Measurements from ENCODE around the gene PIP4K2A. TPM values are rescaled to one million over a fixed set of nuclear protein-coding genes. Genes with fewer than 3 reads are reported as not detected.

The PIP4K2A gene
- total RNA-seq, 2 experiments from 2014 or later: 126 to 137 TPM

- no peaks in the 10 kb centered on the region for H3K9me3 Mint-ChIP-seq
- peak overlapping the region; percentile 32 for H3K27ac Mint-ChIP-seq
- peaks cover 68% of the 10 kb centered on the region for H3K4me1 Mint-ChIP-seq
- no peak for DNase-seq
- ChIA-PET CTCF (interaction anchor here (1.7 kb wide), 1 partner anchor 11 kb away, joined by 6 read pairs; no protein-coding TSS in a partner anchor), POLR2A (interaction anchor here (0.9 to 1.2 kb wide), 2 partner anchors 23 to 50 kb away, joined by 4 read pairs; no protein-coding TSS in a partner anchor)
- no peaks in the 10 kb centered on the region for H3K27me3 Mint-ChIP-seq
- H3K4me3 Mint-ChIP-seq: no peak overlapping the region
- peaks cover 45% of the 10 kb centered on the region for H3K36me3 Mint-ChIP-seq (ENCODE audit: low read depth)
These were observed 70.6 kb downstream of the PIP4K2A start for GRCh38 chr10:22643775-22644174.

- Mint-ChIP-seq H3K36me3 (ENCODE audit: low read depth) (peaks cover 48% of the 10 kb centered on the region), H3K4me3 (no peak overlapping the region), H3K27me3 (no peaks in the 10 kb centered on the region), H3K4me1 (peaks cover 65% of the 10 kb centered on the region), H3K9me3 (no peaks in the 10 kb centered on the region), H3K27ac (peak overlapping the region; percentile 6)
- CTCF ChIA-PET: no interaction called here
- DNase-seq: no peak
- POLR2A ChIA-PET: interaction anchor here (0.7 to 2.5 kb wide), 3 partner anchors 11 to 58 kb away, joined by 3 to 6 read pairs (median 4); no protein-coding TSS in a partner anchor
These were observed 71.3 kb downstream of the PIP4K2A start for GRCh38 chr10:22643116-22643515.

DNA sequence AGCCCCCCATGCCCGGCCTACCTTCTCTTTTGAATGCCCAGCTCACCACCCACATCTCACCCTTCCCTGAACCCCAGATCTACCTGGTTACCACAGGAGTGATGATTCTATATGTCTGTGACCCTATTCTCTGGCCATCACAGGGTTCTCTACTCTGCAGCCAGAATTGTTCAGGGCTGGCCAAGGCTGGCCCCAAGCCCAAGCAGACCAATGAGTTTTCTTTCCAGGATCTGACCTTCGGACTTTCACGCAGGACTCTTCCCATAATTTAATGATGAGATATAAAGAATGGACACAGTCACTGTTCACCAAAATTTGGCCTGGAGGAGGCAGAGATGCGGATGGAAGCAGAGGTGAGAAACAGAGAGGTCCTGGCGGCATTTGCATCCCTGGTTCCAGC is 72.6 kb downstream of the PIP4K2A start:
- H3K27me3 Mint-ChIP-seq: no peaks in the 10 kb centered on the region
- H3K9me3 Mint-ChIP-seq: no peaks in the 10 kb centered on the region
- ChIA-PET POLR2A (interaction anchor here (1.2 to 2.5 kb wide), 3 partner anchors 8 to 13 kb away, joined by 3 to 6 read pairs (median 5); no protein-coding TSS in a partner anchor), CTCF (no interaction called here)
- DNase-seq: no peak
- no peak overlapping the region for H3K4me3 Mint-ChIP-seq
- H3K27ac Mint-ChIP-seq: no peak overlapping the region
- H3K36me3 Mint-ChIP-seq (ENCODE audit: low read depth): peaks cover 48% of the 10 kb centered on the region
- H3K4me1 Mint-ChIP-seq: peaks cover 61% of the 10 kb centered on the region

DNA sequence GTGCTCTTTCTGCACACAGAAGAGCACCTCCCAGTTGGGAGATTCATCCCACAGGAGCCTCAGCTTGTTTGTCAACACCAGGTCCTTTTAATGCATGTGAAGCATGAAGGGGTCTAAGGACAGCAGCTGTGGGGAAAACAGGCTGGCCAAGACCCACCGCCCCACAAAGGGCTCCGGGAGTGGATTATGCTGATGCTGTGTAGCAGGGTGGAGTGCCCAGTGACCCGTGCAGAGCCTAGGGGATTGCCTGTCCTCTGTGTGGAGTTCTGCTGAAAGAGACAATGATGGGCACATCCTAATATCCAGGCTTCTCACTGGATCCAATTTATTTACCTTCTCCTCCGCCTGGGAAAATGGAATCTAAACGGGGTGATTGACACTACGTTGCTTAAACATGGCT is 74.0 kb downstream of the PIP4K2A start:
- Mint-ChIP-seq H3K4me3 (no peak overlapping the region), H3K9me3 (no peaks in the 10 kb centered on the region), H3K4me1 (peaks cover 60% of the 10 kb centered on the region), H3K27me3 (no peaks in the 10 kb centered on the region), H3K36me3 (ENCODE audit: low read depth) (peaks cover 50% of the 10 kb centered on the region), H3K27ac (no peak overlapping the region)
- POLR2A ChIA-PET: no interaction called here
- no peak for DNase-seq
- CTCF ChIA-PET: interaction anchor here (0.7 kb wide), 1 partner anchor 693 kb away, joined by 6 read pairs; no protein-coding TSS in a partner anchor

DNA sequence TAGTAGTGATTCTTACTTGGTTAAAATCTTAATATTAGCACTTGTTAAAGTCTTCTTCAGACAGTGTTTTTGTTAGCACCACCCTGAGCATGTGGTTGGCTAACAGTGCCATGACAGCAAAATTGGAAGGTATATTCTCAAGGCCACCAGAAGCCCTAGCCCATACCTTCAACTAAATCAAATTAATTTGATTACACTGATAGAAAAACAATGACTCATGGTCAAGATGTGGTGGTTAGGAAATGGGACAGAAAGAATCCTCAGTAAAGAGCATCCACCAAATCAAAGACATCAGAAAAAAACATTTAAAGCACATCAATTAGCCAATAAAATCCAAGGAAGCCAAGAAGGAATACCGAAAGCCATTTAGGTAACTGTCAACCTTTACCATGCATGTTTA is 75.5 kb downstream of the PIP4K2A start:
- Mint-ChIP-seq H3K27me3 (no peaks in the 10 kb centered on the region), H3K27ac (no peak overlapping the region), H3K4me1 (peaks cover 65% of the 10 kb centered on the region), H3K4me3 (no peak overlapping the region), H3K9me3 (no peaks in the 10 kb centered on the region), H3K36me3 (ENCODE audit: low read depth) (peaks cover 43% of the 10 kb centered on the region)
- DNase-seq: no peak
- ChIA-PET CTCF (no interaction called here), POLR2A (no interaction called here)

DNA sequence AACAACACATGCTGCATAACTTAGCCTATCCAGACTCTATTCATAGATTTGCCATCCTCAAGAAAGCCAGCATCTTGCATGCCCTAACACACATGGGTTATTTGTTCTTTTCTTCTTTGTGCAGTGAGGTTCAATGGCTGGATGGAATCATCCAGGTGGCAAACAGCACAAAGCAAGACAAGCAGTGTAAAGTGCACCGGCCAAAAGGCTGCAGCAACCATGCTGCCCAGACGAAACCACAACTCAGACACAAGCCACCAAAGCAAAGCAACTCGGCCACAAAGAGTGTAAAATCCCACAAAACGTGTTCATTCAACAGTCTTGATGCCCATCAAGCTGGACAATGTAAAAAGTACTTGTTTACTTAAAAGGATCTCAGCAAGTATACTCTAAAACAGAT is 76.9 kb downstream of the PIP4K2A start:
- DNase-seq: no peak
- H3K4me3 Mint-ChIP-seq: no peak overlapping the region
- peaks cover 65% of the 10 kb centered on the region for H3K4me1 Mint-ChIP-seq

GRCh38 chr10:22635650-22636049 is 78.7 kb downstream of the PIP4K2A start:
- peak overlapping the region; percentile 69 for H3K27ac Mint-ChIP-seq
- H3K27me3 Mint-ChIP-seq: no peaks in the 10 kb centered on the region
- H3K4me3 Mint-ChIP-seq: no peak overlapping the region
- peaks cover 27% of the 10 kb centered on the region for H3K36me3 Mint-ChIP-seq (ENCODE audit: low read depth)
- no peaks in the 10 kb centered on the region for H3K9me3 Mint-ChIP-seq
- ChIA-PET POLR2A (interaction anchor here (1.0 to 1.6 kb wide), 4 partner anchors 9 to 21 kb away, joined by 3 to 10 read pairs (median 3); no protein-coding TSS in a partner anchor), CTCF (no interaction called here)
- peaks cover 75% of the 10 kb centered on the region for H3K4me1 Mint-ChIP-seq
- DNase-seq: no peak

More for the DNA sequence above, 76.9 kb downstream of the PIP4K2A start:
- ChIA-PET CTCF (no interaction called here), POLR2A (interaction anchor here (0.9 kb wide), 1 partner anchor 8 kb away, joined by 3 read pairs; no protein-coding TSS in a partner anchor)
- Mint-ChIP-seq H3K27ac (no peak overlapping the region), H3K9me3 (no peaks in the 10 kb centered on the region), H3K27me3 (no peaks in the 10 kb centered on the region), H3K36me3 (ENCODE audit: low read depth) (peaks cover 36% of the 10 kb centered on the region)

GRCh38 chr10:22634606-22635459 is 79.5 kb downstream of the PIP4K2A start:
- Mint-ChIP-seq H3K9me3 (no peaks in the 10 kb centered on the region), H3K4me3 (no peak overlapping the region), H3K36me3 (ENCODE audit: low read depth) (peaks cover 24% of the 10 kb centered on the region), H3K27me3 (no peaks in the 10 kb centered on the region), H3K27ac (peak overlapping the region; percentile 69), H3K4me1 (peaks cover 82% of the 10 kb centered on the region)
- POLR2A ChIA-PET: interaction anchor here (1.4 to 1.6 kb wide), 2 partner anchors 8 to 12 kb away, joined by 3 to 10 read pairs; no protein-coding TSS in a partner anchor
- CTCF ChIA-PET: interaction anchor here (0.6 kb wide), 1 partner anchor 88 kb away, joined by 4 read pairs; no protein-coding TSS in a partner anchor
- no peak for DNase-seq

GRCh38 chr10:22634093-22634492 is 80.3 kb downstream of the PIP4K2A start:
- Mint-ChIP-seq H3K27ac (peak overlapping the region; percentile 69), H3K4me3 (no peak overlapping the region), H3K36me3 (ENCODE audit: low read depth) (peaks cover 24% of the 10 kb centered on the region), H3K27me3 (no peaks in the 10 kb centered on the region), H3K4me1 (peaks cover 84% of the 10 kb centered on the region), H3K9me3 (no peaks in the 10 kb centered on the region)
- ChIA-PET POLR2A (interaction anchor here (0.7 to 13.0 kb wide), 2 partner anchors 18 to 32 kb away, joined by 3 to 198 read pairs; no protein-coding TSS in a partner anchor), CTCF (no interaction called here)
- DNase-seq: no peak

DNA sequence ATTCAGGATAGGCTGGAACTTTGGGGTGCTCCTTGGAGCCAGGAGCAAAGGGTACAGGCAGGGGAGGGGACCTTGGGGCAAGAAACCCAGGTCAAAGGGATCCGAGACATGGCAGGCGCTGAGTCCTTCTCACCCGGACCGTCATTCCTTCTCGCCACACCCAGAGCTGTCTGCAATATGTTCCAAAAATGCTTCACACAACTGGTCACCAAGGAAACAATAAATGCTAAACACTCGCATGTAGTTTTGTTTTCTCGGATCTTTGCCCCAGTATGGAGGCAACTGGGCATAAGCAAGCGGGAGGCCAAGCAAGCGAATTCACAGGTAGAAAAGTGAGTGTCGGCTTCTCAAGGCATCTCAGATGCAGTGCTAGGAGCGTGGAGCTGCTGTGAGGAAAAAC is 80.8 kb downstream of the PIP4K2A start:
- ChIA-PET POLR2A (interaction anchor here (0.7 to 13.0 kb wide), 4 partner anchors 10 to 33 kb away, joined by 3 to 198 read pairs (median 52); no protein-coding TSS in a partner anchor), CTCF (no interaction called here)
- Mint-ChIP-seq H3K27me3 (no peaks in the 10 kb centered on the region), H3K4me1 (peaks cover 86% of the 10 kb centered on the region), H3K9me3 (no peaks in the 10 kb centered on the region), H3K4me3 (no peak overlapping the region), H3K36me3 (ENCODE audit: low read depth) (peaks cover 24% of the 10 kb centered on the region), H3K27ac (peak overlapping the region; percentile 69)
- no peak for DNase-seq

DNA sequence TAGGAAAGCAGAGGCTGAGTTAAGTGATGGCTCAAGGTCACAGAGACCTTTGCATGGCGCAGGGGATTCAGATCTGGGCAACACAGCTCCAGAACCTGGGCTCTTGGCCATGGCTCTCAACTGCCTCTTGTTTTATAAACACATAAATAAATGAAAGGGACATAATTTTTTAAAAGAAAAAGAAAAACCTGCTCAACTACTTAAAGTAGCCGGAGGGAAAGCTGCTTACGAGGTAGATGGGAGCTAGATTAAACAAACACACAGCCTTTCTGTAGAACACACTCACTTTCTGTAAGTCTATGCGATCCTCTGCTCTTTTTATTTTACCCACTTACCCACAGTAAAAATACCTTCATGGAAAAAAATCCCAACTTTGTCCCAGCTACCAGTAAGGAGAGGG is 81.3 kb downstream of the PIP4K2A start:
- DNase-seq: no peak
- peaks cover 21% of the 10 kb centered on the region for H3K36me3 Mint-ChIP-seq (ENCODE audit: low read depth)
- CTCF ChIA-PET: no interaction called here
- H3K27ac Mint-ChIP-seq: peak overlapping the region; percentile 27
- no peak overlapping the region for H3K4me3 Mint-ChIP-seq
- H3K27me3 Mint-ChIP-seq: no peaks in the 10 kb centered on the region
- H3K4me1 Mint-ChIP-seq: peaks cover 87% of the 10 kb centered on the region
- no peaks in the 10 kb centered on the region for H3K9me3 Mint-ChIP-seq
- POLR2A ChIA-PET: interaction anchor here (2.0 to 13.0 kb wide), 3 partner anchors 10 to 17 kb away, joined by 8 to 198 read pairs (median 95); no protein-coding TSS in a partner anchor

- Mint-ChIP-seq H3K4me1 (peaks cover 90% of the 10 kb centered on the region), H3K9me3 (no peaks in the 10 kb centered on the region), H3K36me3 (ENCODE audit: low read depth) (peaks cover 13% of the 10 kb centered on the region), H3K4me3 (peak overlapping the region; percentile 41), H3K27me3 (no peaks in the 10 kb centered on the region), H3K27ac (peak overlapping the region; percentile 97)
- POLR2A ChIA-PET: interaction anchor here (0.8 to 13.0 kb wide), 15 partner anchors 8 to 292 kb away, joined by 3 to 198 read pairs (median 6); partner anchors contain the start of gene PIP4K2A
- CTCF ChIA-PET: interaction anchor here (0.5 to 5.3 kb wide), 7 partner anchors 14 to 1146 kb away, joined by 3 to 28 read pairs (median 4); no protein-coding TSS in a partner anchor
- no peak for DNase-seq
These were observed 82.6 kb downstream of the PIP4K2A start for GRCh38 chr10:22631646-22632278.
